Esophagus squamous epithelium (tissue), 5 donors: Measurements from ENCODE around the gene ADM. TPM values are rescaled to one million over a fixed set of nuclear protein-coding genes. Genes with fewer than 3 reads are reported as not detected.

Source experiments
- DNase-seq: peaks from one replicate; lab custom pipeline; 2025; lab: John Stamatoyannopoulos, UW
- H3K27ac ChIP-seq, 4 donors: fragments of 200-600 bp; sonication (generic); one replicate each; pipeline ENCODE4 v1.5.1; 2016 to 2019; ENCODE audit warnings: mild to moderate bottlenecking in 1 of 4
- H3K27me3 ChIP-seq, 4 donors: fragments of 200-600 bp; sonication (generic); 1 replicate in 3 of 4; 2 replicates in 1 of 4; pipeline versions ENCODE4 v1.5.1 to v1.6.0; 2017 to 2021; ENCODE audit warnings: antibody characterized with exemption in 1 of 4
- H3K36me3 ChIP-seq, 3 donors: fragments of 200-600 bp; sonication (generic); one replicate each; pipeline ENCODE4 v1.5.1; 2016 to 2019
- H3K4me1 ChIP-seq, 3 donors: fragments of 200-600 bp; sonication (generic); one replicate each; pipeline ENCODE4 v1.5.1; 2017 to 2019
- H3K4me3 ChIP-seq, 4 donors: fragments of 200-600 bp; sonication (generic); 1 replicate in 3 of 4; 2 replicates in 1 of 4; pipeline ENCODE4 v1.5.1; 2016 to 2019; ENCODE audit warnings: mild to moderate bottlenecking in 2 of 4, moderate library complexity in 1 of 4
- H3K9me3 ChIP-seq, 3 donors: fragments of 200-600 bp; sonication (generic); one replicate each; pipeline ENCODE4 v1.5.1; 2016 to 2019
- CTCF ChIP-seq, 6 experiments: fragments of 450-650 bp in 4 of 6; fragments of 200-600 bp in 2 of 6; sonication (generic) in 2 of 6; IDR thresholded peaks; one replicate each; pipeline ENCODE4 v1.5.1; 2016 to 2019; ENCODE audit warnings: antibody characterized with exemption in 6 of 6, mild to moderate bottlenecking in 4 of 6, moderate library complexity in 4 of 6
- POLR2A ChIP-seq, 4 donors: fragments of 450-650 bp; IDR thresholded peaks; one replicate each; pipeline ENCODE4 v1.6.1; 2017; ENCODE audit warnings: antibody characterized with exemption in 4 of 4, mild to moderate bottlenecking in 4 of 4, moderate library complexity in 3 of 4
- WGBS, 2 donors: methylation state at CpG; one replicate each; pipeline ENCODE4 v1.1.5; 2018; 5-methylcytosine and 5-hydroxymethylcytosine counted together
- intact Hi-C: fragments of 100-400 bp; cut with DNase I; formaldehyde crosslinking; loops from one replicate; pipeline ENCODE4 v1.15.0; 2022
- total RNA-seq, 4 donors: library from RNA; depleted of rRNA; stranded (reverse); fragments of >200 nt; gene quantifications; one replicate each; pipeline ENCODE4 v1.1.0, GENCODE V29; 2016
- donor health status: DM: yes; HTN: yes; CAD: no.

Gene ADM
- total RNA-seq, 4 donors from 2014 or later, result 14.3 to 69.6 (median 57.7) TPM

- H3K27ac ChIP-seq, result no peak overlapping the region
These were observed 19.6 kb upstream of the ADM start for GRCh38 chr11:10285148-10285802.

DNA sequence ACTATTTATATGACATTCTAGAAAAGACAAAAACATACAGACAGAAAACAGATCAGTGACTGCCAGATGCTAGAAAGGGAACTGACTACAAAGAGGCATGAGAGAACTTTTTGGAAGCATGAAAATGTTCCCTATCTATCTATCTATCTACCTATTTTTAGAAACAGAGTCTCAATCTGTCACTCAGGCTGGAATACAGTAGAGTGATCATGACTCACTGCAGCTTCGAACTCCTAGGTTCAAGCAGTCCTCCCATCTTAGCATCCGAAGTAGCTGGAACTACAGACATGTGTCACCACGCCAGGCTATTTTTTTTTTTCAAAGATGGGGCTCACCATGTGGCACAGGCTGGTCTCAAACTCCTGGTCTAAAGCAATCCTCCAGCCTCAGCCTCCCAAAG lies 17.7 kb upstream of the ADM start:
- H3K4me3 ChIP-seq, result no peak overlapping the region
- WGBS, 2 donors, result 72 to 75% methylated on average over 3 of the region's 3 CpGs
- H3K27me3 ChIP-seq, result no peaks in the 10 kb centered on the region
- H3K36me3 ChIP-seq, result peaks cover 0 to 10% (median 0%) of the 10 kb centered on the region in 3 donors
- no peak for DNase-seq
- peaks cover 2 to 52% (median 29%) of the 10 kb centered on the region in 3 donors for H3K4me1 ChIP-seq
- intact Hi-C loops, result no loop called here
- no peak for TF ChIP-seq CTCF (IDR thresholded peaks at IDR 0.05)
- no peak for TF ChIP-seq POLR2A (IDR thresholded peaks at IDR 0.05)
- H3K9me3 ChIP-seq, result no peaks in the 10 kb centered on the region
- no peak overlapping the region for H3K27ac ChIP-seq

More at GRCh38 chr11:10285148-10285802, 19.6 kb upstream of the ADM start:
- no peak for TF ChIP-seq POLR2A (IDR thresholded peaks at IDR 0.05)
- no peak for TF ChIP-seq CTCF (IDR thresholded peaks at IDR 0.05)
- Histone ChIP-seq H3K27me3 (no peaks in the 10 kb centered on the region), H3K4me1 (peaks cover 0 to 33% (median 20%) of the 10 kb centered on the region in 3 donors), H3K36me3 (peaks cover 0 to 10% (median 0%) of the 10 kb centered on the region in 3 donors), H3K4me3 (no peak overlapping the region), H3K9me3 (no peaks in the 10 kb centered on the region)
- WGBS, 2 donors, result 78 to 92% methylated on average over 4 of the region's 4 CpGs
- no peak for DNase-seq
- intact Hi-C loops, result no loop called here

GRCh38 chr11:10287766-10288715 lies 16.8 kb upstream of the ADM start:
- H3K4me3 ChIP-seq, result no peak overlapping the region

GRCh38 chr11:10288881-10289764 lies 15.8 kb upstream of the ADM start:
- no peak overlapping the region for H3K27ac ChIP-seq
- WGBS, 2 donors, result 74 to 79% methylated on average over 6 to 11 of the region's 24 CpGs
- H3K4me1 ChIP-seq, result peaks cover 11 to 65% (median 41%) of the 10 kb centered on the region in 3 donors
- no peaks in the 10 kb centered on the region for H3K27me3 ChIP-seq
- no peak for TF ChIP-seq CTCF (IDR thresholded peaks at IDR 0.05)
- no peak for TF ChIP-seq POLR2A (IDR thresholded peaks at IDR 0.05)
- DNase-seq, result no peak
- H3K9me3 ChIP-seq, result no peaks in the 10 kb centered on the region
- peaks cover 0 to 10% (median 0%) of the 10 kb centered on the region in 3 donors for H3K36me3 ChIP-seq
- H3K4me3 ChIP-seq, result no peak overlapping the region
- intact Hi-C loops, result no loop called here

More at GRCh38 chr11:10287766-10288715, 16.8 kb upstream of the ADM start:
- 95% methylated on average over 5 of the region's 9 CpGs; no CpG with 5 or more reads in 1 of the 2 donors for WGBS, 2 donors
- intact Hi-C loops, result no loop called here
- peak overlapping the region in 1 of 4 donors; percentile 14 for H3K27ac ChIP-seq
- peaks cover 0 to 10% (median 0%) of the 10 kb centered on the region in 3 donors for H3K36me3 ChIP-seq
- H3K27me3 ChIP-seq, result no peaks in the 10 kb centered on the region
- no peaks in the 10 kb centered on the region for H3K9me3 ChIP-seq
- H3K4me1 ChIP-seq, result peaks cover 8 to 61% (median 38%) of the 10 kb centered on the region in 3 donors
- no peak for DNase-seq
- no peak for TF ChIP-seq CTCF (IDR thresholded peaks at IDR 0.05)
- TF ChIP-seq POLR2A (IDR thresholded peaks at IDR 0.05), result no peak
